SK-N-MC (cell line): ENCODE results near the gene CDH23.

Source experiments
- DNase-seq: peaks from one replicate; pipeline ENCODE4 v3.0.0-alpha.2; 2011; ENCODE audit warnings: low read depth, low spot score
- H3K27ac ChIP-seq: fragments of 200-600 bp; sonication (generic); 2 replicates; pipeline ENCODE4 v1.5.1; 2016; ENCODE audit warnings: mixed run types
- H3K36me3 ChIP-seq: fragments of 200-600 bp; sonication (generic); 2 replicates; pipeline ENCODE4 v1.6.1; 2017; ENCODE audit warnings: antibody characterized with exemption, low read length, mixed read lengths; ENCODE audit not compliant: insufficient read depth
- H3K4me3 ChIP-seq: fragments of 200-600 bp; sonication (generic); 2 replicates; pipeline ENCODE4 v1.5.1; 2016
- H3K9ac ChIP-seq: fragments of 200-600 bp; sonication (generic); 2 replicates; pipeline ENCODE4 v1.8.0; 2017; ENCODE audit warnings: mixed run types, mixed read lengths; ENCODE audit not compliant: insufficient read length
- H3K9me3 ChIP-seq: fragments of 200-600 bp; sonication (generic); 2 replicates; pipeline ENCODE4 v1.6.1; 2017; ENCODE audit warnings: low read depth, mild to moderate bottlenecking, antibody characterized with exemption, low read length, moderate library complexity, mixed read lengths
- EZH2 ChIP-seq: fragments of 200-600 bp; sonication (generic); IDR thresholded peaks from one replicate; pipeline ENCODE4 v1.6.1; 2017; ENCODE audit warnings: antibody characterized with exemption
- FOXP2 ChIP-seq: optimal IDR thresholded peaks from 2 replicates; pipeline ENCODE3; 2011; ENCODE audit warnings: mild to moderate bottlenecking, moderate library complexity; ENCODE audit not compliant: insufficient read depth; ENCODE audit errors: extremely low read length, control extremely low read depth
- POLR2AphosphoS5 ChIP-seq: IDR thresholded peaks from 2 replicates; pipeline ENCODE4 v1.6.1; 2012; ENCODE audit warnings: mild to moderate bottlenecking, low read depth, low read length, borderline replicate concordance

Gene CDH23

DNA sequence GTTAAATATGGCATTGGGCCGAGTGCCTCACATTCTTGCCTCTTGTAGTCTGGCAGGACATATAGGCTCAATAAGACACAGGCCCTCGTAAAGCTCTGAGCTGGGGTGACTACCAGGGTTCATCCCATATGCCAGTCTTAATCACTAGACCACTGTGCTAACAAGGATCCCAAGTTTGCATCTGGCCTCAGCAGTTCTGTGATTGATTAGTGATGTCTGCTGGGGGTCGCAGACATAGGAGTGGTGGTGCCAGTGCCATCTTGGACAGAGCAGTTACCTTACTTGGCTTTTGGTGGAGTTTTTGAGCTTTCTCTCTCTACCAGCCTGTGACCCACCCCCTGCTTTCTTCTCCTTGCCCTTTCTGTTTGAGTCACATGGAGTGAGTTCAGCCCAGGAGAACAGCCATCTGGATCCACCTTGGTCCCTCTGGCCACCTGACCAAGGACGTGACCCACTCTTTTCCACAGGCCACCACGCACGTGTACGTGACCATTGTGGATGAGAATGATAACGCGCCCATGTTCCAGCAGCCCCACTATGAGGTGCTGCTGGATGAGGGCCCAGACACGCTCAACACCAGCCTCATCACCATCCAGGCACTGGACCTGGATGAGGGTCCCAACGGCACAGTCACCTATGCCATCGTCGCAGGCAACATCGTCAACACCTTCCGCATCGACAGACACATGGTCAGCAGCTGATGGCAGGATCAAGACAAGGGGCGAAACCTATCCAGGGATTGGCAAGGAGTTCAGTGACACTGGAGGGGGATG is 380.7 kb downstream of the CDH23 start:
- Histone ChIP-seq H3K9me3 (no peaks in the 10 kb centered on the region), H3K4me3 (no peak overlapping the region), H3K27ac (no peak overlapping the region), H3K36me3 (no peaks in the 10 kb centered on the region), H3K9ac (no peak overlapping the region)
- no peak for DNase-seq
- TF ChIP-seq EZH2 (no peak), POLR2AphosphoS5 (no peak), FOXP2 (no peak)

DNA sequence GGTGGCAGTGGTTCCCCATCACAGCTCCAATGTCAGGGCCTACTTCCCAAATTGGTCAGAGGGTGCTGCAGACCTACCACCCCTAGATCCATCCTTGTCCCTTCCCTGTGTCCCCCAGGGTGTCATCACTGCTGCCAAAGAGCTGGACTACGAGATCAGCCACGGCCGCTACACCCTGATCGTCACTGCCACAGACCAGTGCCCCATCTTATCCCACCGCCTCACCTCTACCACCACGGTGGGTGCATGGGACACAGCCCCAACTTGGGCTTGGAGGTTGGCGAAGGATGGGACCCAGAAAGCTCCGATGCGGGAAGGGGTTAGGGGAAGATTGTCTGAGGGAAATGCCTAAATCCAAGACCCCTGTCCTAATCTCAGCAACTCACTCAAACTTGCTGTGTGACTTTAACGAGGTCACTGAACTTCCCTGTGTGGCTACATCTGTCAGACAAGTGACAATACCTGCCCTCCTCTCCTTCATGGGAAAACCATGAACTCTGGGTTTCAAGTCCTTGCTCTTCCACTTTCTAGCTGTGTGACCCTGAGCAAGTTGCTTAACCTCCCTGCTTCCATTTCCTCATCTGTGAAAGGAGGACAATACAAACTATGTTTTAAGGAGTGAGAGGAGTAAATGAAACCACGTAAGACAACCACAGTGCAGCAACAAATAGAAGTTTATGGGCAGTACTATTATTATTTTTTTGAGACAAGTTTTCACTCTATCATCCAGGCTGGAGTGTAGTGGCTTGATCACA is 381.5 kb downstream of the CDH23 start:
- DNase-seq = no peak
- H3K9me3 ChIP-seq = no peaks in the 10 kb centered on the region
- no peaks in the 10 kb centered on the region for H3K36me3 ChIP-seq
- no peak overlapping the region for H3K27ac ChIP-seq
- no peak overlapping the region for H3K9ac ChIP-seq
- TF ChIP-seq POLR2AphosphoS5 (no peak), FOXP2 (no peak), EZH2 (no peak)
- H3K4me3 ChIP-seq = no peak overlapping the region

- H3K9ac ChIP-seq = no peak overlapping the region
- no peaks in the 10 kb centered on the region for H3K36me3 ChIP-seq
- H3K4me3 ChIP-seq = no peak overlapping the region
- H3K27ac ChIP-seq = no peak overlapping the region
- TF ChIP-seq FOXP2 (no peak), POLR2AphosphoS5 (no peak), EZH2 (no peak)
- no peaks in the 10 kb centered on the region for H3K9me3 ChIP-seq
- no peak for DNase-seq
Observed at GRCh38 chr10:71779641-71780040, 382.9 kb downstream of the CDH23 start.

DNA sequence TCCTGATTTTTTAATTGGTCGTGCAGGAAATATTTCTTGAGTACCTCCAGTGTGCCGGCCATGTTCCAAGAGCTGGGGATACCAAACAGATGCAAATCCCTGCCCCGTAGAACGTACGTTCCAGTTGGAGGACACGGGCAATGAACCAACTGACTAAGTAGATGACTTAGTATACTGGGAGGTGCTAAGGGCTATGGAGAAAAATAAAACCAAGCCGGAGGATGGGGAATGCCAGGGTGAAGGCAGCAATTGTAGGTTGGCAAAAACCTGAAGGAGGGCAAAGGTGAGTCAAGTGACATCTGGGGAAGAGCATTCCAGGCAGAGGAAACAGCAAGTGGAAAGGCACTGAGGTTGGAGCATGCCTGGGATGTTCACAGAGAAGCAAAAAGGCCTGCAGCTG is 383.4 kb downstream of the CDH23 start:
- H3K9ac ChIP-seq = no peak overlapping the region
- H3K27ac ChIP-seq = no peak overlapping the region
- TF ChIP-seq POLR2AphosphoS5 (no peak), FOXP2 (no peak), EZH2 (no peak)
- no peaks in the 10 kb centered on the region for H3K36me3 ChIP-seq
- H3K4me3 ChIP-seq = no peak overlapping the region
- H3K9me3 ChIP-seq = no peaks in the 10 kb centered on the region
- DNase-seq = no peak

DNA sequence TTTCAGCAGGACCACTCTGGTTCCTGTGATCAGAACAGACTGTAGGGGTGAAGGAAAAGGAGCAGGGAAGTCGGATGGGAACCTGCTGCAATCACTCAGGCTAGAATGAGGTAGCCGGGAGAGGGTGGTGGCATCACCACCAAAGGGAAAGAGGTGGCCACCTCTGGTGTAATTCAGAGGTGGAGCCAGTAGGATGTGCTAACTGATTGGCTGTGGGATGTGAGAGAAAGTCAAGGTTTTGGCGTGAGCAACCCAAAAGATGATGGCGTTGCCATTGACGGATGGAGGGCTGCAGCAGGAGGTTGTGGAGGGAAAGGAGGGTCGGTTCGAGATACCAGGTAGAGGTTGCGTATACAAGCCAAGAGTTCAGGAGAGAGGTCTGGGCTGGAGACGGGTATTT is 384.0 kb downstream of the CDH23 start:
- Histone ChIP-seq H3K4me3 (no peak overlapping the region), H3K27ac (no peak overlapping the region), H3K9ac (no peak overlapping the region), H3K9me3 (no peaks in the 10 kb centered on the region), H3K36me3 (no peaks in the 10 kb centered on the region)
- TF ChIP-seq EZH2 (no peak), POLR2AphosphoS5 (no peak), FOXP2 (no peak)
- no peak for DNase-seq

- no peaks in the 10 kb centered on the region for H3K9me3 ChIP-seq
- H3K4me3 ChIP-seq = no peak overlapping the region
- no peaks in the 10 kb centered on the region for H3K36me3 ChIP-seq
- no peak for DNase-seq
- H3K27ac ChIP-seq = no peak overlapping the region
- TF ChIP-seq POLR2AphosphoS5 (no peak), EZH2 (no peak), FOXP2 (no peak)
- no peak overlapping the region for H3K9ac ChIP-seq
Observed at GRCh38 chr10:71782221-71782916, 385.6 kb downstream of the CDH23 start.

DNA sequence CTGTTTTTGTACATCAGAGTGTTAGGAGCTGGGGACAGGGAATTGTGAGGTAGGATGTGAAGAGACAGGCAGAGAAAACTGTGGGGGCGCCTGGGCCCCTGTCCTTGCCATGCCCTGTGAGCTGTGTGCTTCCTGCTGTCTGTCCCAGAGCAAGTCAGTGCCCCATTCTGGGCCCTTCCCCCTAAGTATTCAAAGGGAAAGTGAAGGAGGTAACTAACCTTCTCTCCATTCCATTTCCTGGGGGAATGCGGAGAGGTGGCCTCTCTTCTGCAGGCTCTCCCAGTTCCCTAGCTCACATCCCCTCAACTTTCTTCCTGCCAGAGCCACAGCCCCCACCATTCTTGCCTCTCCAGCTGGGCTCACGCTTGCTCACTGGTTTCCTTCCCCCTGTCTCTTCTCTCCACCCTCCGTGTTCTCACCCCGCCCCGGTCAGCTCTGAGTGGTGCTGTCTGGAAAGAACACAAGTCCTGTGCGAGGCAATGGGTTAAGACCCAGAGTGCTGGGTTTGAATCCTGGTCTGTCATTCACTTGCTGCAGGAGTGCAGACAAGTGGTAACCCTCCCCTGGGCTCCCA is 386.3 kb downstream of the CDH23 start:
- H3K9me3 ChIP-seq = no peaks in the 10 kb centered on the region
- no peak for DNase-seq
- H3K36me3 ChIP-seq = no peaks in the 10 kb centered on the region
- no peak overlapping the region for H3K27ac ChIP-seq
- no peak overlapping the region for H3K4me3 ChIP-seq
- no peak overlapping the region for H3K9ac ChIP-seq
- TF ChIP-seq POLR2AphosphoS5 (no peak), EZH2 (no peak)
